HEK293 (cell line): ENCODE measurements around the gene MUC5B.
A peak's percentile ranks its signal among the peaks of the same experiment; 100 is the strongest.

Experiments used
- CTCF ChIA-PET: fragments of 350-600 bp; formaldehyde crosslinking; extraction: SDS; loops from one replicate; lab custom pipeline; 2021; ENCODE audit warnings: antibody characterized with exemption; lab: Yijun Ruan, JAX
- POLR2A ChIA-PET: fragments of 300-600 bp; formaldehyde crosslinking; extraction: SDS; loops from one replicate; lab custom pipeline; 2020; ENCODE audit warnings: antibody characterized with exemption, inconsistent platforms; lab: Yijun Ruan, JAX
- H3K27ac ChIP-seq: fragments of 200-500 bp; sonication (Bioruptor generic); 2 replicates; pipeline ENCODE4 v1.5.1; 2014; ENCODE audit warnings: low read depth, low read length, control low read depth, inconsistent platforms; ENCODE audit errors: extremely low read depth
- H3K36me3 ChIP-seq, 2 experiments: fragments of 200-500 bp in 1 of 2; sonication (Bioruptor generic) in 1 of 2; 1 replicate in 1 of 2; 2 replicates in 1 of 2; pipeline ENCODE4 v1.5.1; 2014 to 2017; ENCODE audit warnings: inconsistent platforms in 2 of 2, low read length in 2 of 2; ENCODE audit not compliant: control insufficient read depth in 2 of 2, insufficient read depth in 1 of 2
- H3K4me1 ChIP-seq: fragments of 200-500 bp; sonication (Bioruptor generic); 2 replicates; pipeline ENCODE4 v1.5.1; 2014; ENCODE audit warnings: mild to moderate bottlenecking, low read length, inconsistent platforms; ENCODE audit not compliant: control insufficient read depth, insufficient read depth
- H3K4me3 ChIP-seq: 2 replicates; pipeline ENCODE4 v1.5.1; 2011; ENCODE audit warnings: low read depth, mild to moderate bottlenecking, control low read depth, low read length, moderate library complexity
- H3K9me3 ChIP-seq: fragments of 200-500 bp; sonication (Bioruptor generic); 2 replicates; pipeline ENCODE4 v1.5.1; 2014; ENCODE audit warnings: low read depth, low read length, inconsistent platforms; ENCODE audit not compliant: control insufficient read depth, insufficient read depth
- EGR2 ChIP-seq: fragments of 450-650 bp; formaldehyde crosslinking; IDR thresholded peaks from 2 replicates; pipeline ENCODE4 v1.5.1; 2016; ENCODE audit warnings: low read depth, missing biosample characterization, missing genetic modification characterization
- FEZF1 ChIP-seq: fragments of 450-650 bp; formaldehyde crosslinking; IDR thresholded peaks from 2 replicates; pipeline ENCODE4 v1.5.1; 2016; ENCODE audit warnings: missing biosample characterization, missing genetic modification characterization
- KLF7 ChIP-seq: fragments of 450-650 bp; formaldehyde crosslinking; IDR thresholded peaks from 2 replicates; pipeline ENCODE4 v1.5.1; 2016; ENCODE audit warnings: missing biosample characterization, missing genetic modification characterization, borderline replicate concordance
- MZF1 ChIP-seq: fragments of 450-650 bp; formaldehyde crosslinking; IDR thresholded peaks from 2 replicates; pipeline ENCODE4 v1.5.1; 2017; ENCODE audit warnings: missing biosample characterization, missing genetic modification characterization, borderline replicate concordance
- PBX3 ChIP-seq: sonication (generic); formaldehyde crosslinking; IDR thresholded peaks from 2 replicates; pipeline ENCODE4 v1.8.1; 2022; ENCODE audit warnings: mild to moderate bottlenecking, moderate library complexity, missing genetic modification reagents
- REST ChIP-seq: fragments of 450-650 bp; formaldehyde crosslinking; IDR thresholded peaks from 2 replicates; pipeline ENCODE4 v1.5.1; 2016; ENCODE audit warnings: missing biosample characterization, missing genetic modification characterization
- SALL2 ChIP-seq: fragments of 450-650 bp; formaldehyde crosslinking; IDR thresholded peaks from 2 replicates; pipeline ENCODE4 v1.5.0; 2017; ENCODE audit warnings: missing biosample characterization, mild to moderate bottlenecking, missing genetic modification characterization, borderline replicate concordance
- ZFP69B ChIP-seq: fragments of 450-650 bp; formaldehyde crosslinking; IDR thresholded peaks from 2 replicates; pipeline ENCODE4 v1.5.1; 2016; ENCODE audit warnings: missing biosample characterization, missing genetic modification characterization
- ZNF114 ChIP-seq: fragments of 450-650 bp; formaldehyde crosslinking; IDR thresholded peaks from 2 replicates; pipeline ENCODE4 v1.5.0; 2017; ENCODE audit warnings: missing biosample characterization, missing genetic modification characterization
- ZNF132 ChIP-seq: fragments of 450-650 bp; formaldehyde crosslinking; IDR thresholded peaks from 2 replicates; pipeline ENCODE4 v1.5.1; 2017; ENCODE audit warnings: missing biosample characterization, missing genetic modification characterization, borderline replicate concordance
- ZNF148 ChIP-seq: fragments of 450-650 bp; formaldehyde crosslinking; IDR thresholded peaks from 2 replicates; pipeline ENCODE4 v1.5.0; 2017; ENCODE audit warnings: missing biosample characterization, missing genetic modification characterization, borderline replicate concordance
- ZNF223 ChIP-seq: fragments of 450-650 bp; formaldehyde crosslinking; IDR thresholded peaks from 2 replicates; pipeline ENCODE4 v1.5.1; 2016; ENCODE audit warnings: missing biosample characterization, missing genetic modification characterization
- ZNF26 ChIP-seq: fragments of 450-650 bp; formaldehyde crosslinking; IDR thresholded peaks from 2 replicates; pipeline ENCODE4 v1.5.1; 2016; ENCODE audit warnings: missing biosample characterization, missing genetic modification characterization
- ZNF366 ChIP-seq: fragments of 450-650 bp; formaldehyde crosslinking; conservative IDR thresholded peaks from 2 replicates; pipeline ENCODE4 v1.5.1; 2016; ENCODE audit warnings: missing biosample characterization, missing genetic modification characterization
- ZNF473 ChIP-seq: fragments of 450-650 bp; formaldehyde crosslinking; IDR thresholded peaks from 2 replicates; pipeline ENCODE4 v1.5.1; 2017; ENCODE audit warnings: missing biosample characterization, missing genetic modification characterization
- ZNF596 ChIP-seq: fragments of 450-650 bp; IDR thresholded peaks from 2 replicates; pipeline ENCODE4 v1.5.0; 2018; ENCODE audit warnings: missing biosample characterization, mild to moderate bottlenecking, missing genetic modification characterization, moderate library complexity
- ZNF768 ChIP-seq: fragments of 450-650 bp; formaldehyde crosslinking; IDR thresholded peaks from 2 replicates; pipeline ENCODE4 v1.5.1; 2018; ENCODE audit warnings: missing biosample characterization, mild to moderate bottlenecking, missing genetic modification characterization
- TF ChIP-seq, protein P1 (sequence below): fragments of 450-650 bp; formaldehyde crosslinking; IDR thresholded peaks from 2 replicates; pipeline ENCODE4 v1.5.1; 2016; ENCODE audit warnings: missing biosample characterization, missing genetic modification characterization, low read depth
- TF ChIP-seq, protein P2 (sequence below): fragments of 450-650 bp; formaldehyde crosslinking; IDR thresholded peaks from 2 replicates; pipeline ENCODE4 v1.5.1; 2016; ENCODE audit warnings: missing biosample characterization, missing genetic modification characterization
- TF ChIP-seq, protein P3 (sequence below): fragments of 450-650 bp; formaldehyde crosslinking; IDR thresholded peaks from 2 replicates; pipeline ENCODE4 v1.5.1; 2017; ENCODE audit warnings: missing biosample characterization, mild to moderate bottlenecking, missing genetic modification characterization, moderate library complexity

Gene MUC5B

DNA sequence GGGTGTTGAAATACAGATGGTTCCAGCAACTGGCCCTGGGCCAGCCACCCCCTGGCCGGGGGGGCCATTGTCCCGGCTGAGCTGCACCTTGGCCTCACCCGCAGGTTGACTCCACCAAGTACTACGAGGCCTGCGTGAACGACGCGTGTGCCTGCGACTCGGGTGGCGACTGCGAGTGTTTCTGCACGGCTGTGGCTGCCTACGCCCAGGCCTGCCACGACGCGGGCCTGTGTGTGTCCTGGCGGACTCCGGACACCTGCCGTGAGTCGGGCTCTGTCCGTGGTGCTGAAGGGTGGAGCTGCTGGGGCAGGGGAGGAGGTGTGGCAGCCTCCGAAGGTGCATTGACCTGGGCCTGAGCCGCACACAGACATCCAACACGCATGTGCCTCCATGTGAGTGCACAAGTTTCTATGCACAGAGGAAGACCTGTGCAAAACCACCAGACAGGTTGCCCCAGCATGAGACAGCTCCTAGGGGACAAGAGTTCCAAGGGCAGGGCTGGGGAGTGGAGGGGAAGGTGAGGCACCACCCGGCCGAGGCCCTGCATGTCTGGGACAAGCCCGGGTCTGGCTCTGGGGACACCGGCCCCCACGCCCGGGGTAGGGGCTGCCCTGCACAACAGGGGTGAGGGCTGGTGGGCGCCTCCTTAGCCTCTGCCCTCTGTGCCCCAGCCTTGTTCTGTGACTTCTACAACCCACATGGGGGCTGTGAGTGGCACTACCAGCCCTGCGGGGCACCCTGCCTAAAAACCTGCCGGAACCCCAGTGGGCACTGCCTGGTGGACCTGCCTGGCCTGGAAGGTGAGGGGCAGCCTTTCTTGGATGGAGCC lies 16.1 kb downstream of the MUC5B start:
- H3K4me1 ChIP-seq: no peaks in the 10 kb centered on the region
- POLR2A ChIA-PET: no interaction called here
- H3K27ac ChIP-seq: no peak overlapping the region
- no peaks in the 10 kb centered on the region for H3K9me3 ChIP-seq
- TF ChIP-seq REST (tag by site-specific recombination) (peak; percentile 95), SALL2 (no peak)
- TF ChIP-seq, all 188 proteins: peak for 1
- CTCF ChIA-PET: no interaction called here
- no peaks in the 10 kb centered on the region for H3K36me3 ChIP-seq
- H3K4me3 ChIP-seq: no peak overlapping the region

GRCh38 chr11:1239596-1240205 lies 16.8 kb downstream of the MUC5B start:
- Histone ChIP-seq H3K9me3 (no peaks in the 10 kb centered on the region), H3K36me3 (no peaks in the 10 kb centered on the region), H3K27ac (no peak overlapping the region), H3K4me1 (no peaks in the 10 kb centered on the region), H3K4me3 (no peak overlapping the region)
- POLR2A ChIA-PET: no interaction called here
- CTCF ChIA-PET: no interaction called here
- TF ChIP-seq MZF1: no peak
- no peak for TF ChIP-seq ZFP69B
- no peak for TF ChIP-seq EGR2 (tag by site-specific recombination)
- TF ChIP-seq ZNF148: no peak
- no peak for TF ChIP-seq ZNF366 (tag by site-specific recombination)
- TF ChIP-seq ZNF132 (tag by site-specific recombination): no peak
- TF ChIP-seq, protein P1, sequence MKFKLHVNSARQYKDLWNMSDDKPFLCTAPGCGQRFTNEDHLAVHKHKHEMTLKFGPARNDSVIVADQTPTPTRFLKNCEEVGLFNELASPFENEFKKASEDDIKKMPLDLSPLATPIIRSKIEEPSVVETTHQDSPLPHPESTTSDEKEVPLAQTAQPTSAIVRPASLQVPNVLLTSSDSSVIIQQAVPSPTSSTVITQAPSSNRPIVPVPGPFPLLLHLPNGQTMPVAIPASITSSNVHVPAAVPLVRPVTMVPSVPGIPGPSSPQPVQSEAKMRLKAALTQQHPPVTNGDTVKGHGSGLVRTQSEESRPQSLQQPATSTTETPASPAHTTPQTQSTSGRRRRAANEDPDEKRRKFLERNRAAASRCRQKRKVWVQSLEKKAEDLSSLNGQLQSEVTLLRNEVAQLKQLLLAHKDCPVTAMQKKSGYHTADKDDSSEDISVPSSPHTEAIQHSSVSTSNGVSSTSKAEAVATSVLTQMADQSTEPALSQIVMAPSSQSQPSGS (tag by site-specific recombination): no peak
- TF ChIP-seq ZNF768 (tag by site-specific recombination): no peak
- TF ChIP-seq, protein P2, sequence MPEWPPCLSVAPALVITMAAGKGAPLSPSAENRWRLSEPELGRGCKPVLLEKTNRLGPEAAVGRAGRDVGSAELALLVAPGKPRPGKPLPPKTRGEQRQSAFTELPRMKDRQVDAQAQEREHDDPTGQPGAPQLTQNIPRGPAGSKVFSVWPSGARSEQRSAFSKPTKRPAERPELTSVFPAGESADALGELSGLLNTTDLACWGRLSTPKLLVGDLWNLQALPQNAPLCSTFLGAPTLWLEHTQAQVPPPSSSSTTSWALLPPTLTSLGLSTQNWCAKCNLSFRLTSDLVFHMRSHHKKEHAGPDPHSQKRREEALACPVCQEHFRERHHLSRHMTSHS (tag by site-specific recombination): no peak
- TF ChIP-seq, protein P3, sequence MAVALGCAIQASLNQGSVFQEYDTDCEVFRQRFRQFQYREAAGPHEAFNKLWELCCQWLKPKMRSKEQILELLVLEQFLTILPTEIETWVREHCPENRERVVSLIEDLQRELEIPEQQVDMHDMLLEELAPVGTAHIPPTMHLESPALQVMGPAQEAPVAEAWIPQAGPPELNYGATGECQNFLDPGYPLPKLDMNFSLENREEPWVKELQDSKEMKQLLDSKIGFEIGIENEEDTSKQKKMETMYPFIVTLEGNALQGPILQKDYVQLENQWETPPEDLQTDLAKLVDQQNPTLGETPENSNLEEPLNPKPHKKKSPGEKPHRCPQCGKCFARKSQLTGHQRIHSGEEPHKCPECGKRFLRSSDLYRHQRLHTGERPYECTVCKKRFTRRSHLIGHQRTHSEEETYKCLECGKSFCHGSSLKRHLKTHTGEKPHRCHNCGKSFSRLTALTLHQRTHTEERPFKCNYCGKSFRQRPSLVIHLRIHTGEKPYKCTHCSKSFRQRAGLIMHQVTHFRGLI (tag by site-specific recombination): no peak
- TF ChIP-seq ZNF114 (tag by site-specific recombination): no peak
- no peak for TF ChIP-seq PBX3 (CRISPR knock-in tag)
- no peak for TF ChIP-seq KLF7 (tag by site-specific recombination)
- TF ChIP-seq ZNF223 (tag by site-specific recombination): no peak
- TF ChIP-seq FEZF1 (tag by site-specific recombination): no peak
- TF ChIP-seq ZNF26: no peak
- no peak for TF ChIP-seq ZNF473 (tag by site-specific recombination)
- no peak for TF ChIP-seq ZNF596 (tag by site-specific recombination)
